GM19463 (cell line): ENCODE results near the gene ASB16.
"Not testable (repeated sequence)": the region's sequence is repeated elsewhere in the genome, so short reads cannot be mapped to it uniquely, and the experiment has no call there.

ENCODE experiments used
- ATAC-seq: cut with Tn5 transposase; IDR thresholded peaks from one replicate; pipeline ENCODE4 v1.9.1; 2021; ENCODE audit warnings: mild to moderate bottlenecking, moderate library complexity; ENCODE audit not compliant: unreplicated experiment

Gene ASB16, protein sequence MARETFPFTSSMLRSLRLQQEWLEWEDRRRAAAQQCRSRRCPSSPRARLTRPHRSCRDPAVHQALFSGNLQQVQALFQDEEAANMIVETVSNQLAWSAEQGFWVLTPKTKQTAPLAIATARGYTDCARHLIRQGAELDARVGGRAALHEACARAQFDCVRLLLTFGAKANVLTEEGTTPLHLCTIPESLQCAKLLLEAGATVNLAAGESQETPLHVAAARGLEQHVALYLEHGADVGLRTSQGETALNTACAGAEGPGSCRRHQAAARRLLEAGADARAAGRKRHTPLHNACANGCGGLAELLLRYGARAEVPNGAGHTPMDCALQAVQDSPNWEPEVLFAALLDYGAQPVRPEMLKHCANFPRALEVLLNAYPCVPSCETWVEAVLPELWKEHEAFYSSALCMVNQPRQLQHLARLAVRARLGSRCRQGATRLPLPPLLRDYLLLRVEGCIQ

DNA sequence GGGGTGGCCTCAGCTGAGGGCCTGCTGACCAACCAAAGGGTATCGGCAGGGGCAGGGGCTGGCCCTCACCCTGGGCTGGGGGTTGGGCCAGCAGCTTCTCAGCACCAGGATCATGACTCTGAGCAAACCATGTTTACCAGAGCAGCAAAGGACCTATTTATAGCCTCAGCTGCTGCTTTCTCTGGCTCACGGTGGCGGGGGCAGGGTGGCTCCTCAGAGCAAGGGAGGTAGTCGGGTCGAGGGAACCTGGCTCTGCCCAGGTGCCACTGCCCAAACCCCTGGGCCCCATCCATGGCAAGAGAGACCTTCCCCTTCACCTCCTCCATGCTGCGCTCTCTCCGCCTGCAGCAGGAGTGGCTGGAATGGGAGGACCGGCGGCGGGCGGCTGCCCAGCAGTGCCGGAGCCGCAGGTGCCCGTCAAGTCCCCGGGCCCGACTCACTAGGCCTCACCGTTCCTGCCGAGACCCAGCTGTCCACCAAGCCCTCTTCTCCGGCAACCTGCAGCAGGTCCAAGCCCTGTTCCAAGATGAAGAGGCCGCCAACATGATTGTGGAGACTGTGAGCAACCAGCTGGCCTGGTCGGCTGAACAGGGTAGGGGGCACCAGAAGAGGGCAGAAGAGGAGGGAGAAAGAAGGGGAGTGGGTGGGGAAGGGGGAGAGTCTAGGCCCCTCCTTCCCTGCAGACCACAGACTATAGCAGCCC is at the start of gene ASB16:
Gene ASB16 (plus strand): TSS at position 206 of the 703 bp plus-strand sequence. CDS start 86 bp downstream, at position 292.
- ATAC-seq: no peak

DNA sequence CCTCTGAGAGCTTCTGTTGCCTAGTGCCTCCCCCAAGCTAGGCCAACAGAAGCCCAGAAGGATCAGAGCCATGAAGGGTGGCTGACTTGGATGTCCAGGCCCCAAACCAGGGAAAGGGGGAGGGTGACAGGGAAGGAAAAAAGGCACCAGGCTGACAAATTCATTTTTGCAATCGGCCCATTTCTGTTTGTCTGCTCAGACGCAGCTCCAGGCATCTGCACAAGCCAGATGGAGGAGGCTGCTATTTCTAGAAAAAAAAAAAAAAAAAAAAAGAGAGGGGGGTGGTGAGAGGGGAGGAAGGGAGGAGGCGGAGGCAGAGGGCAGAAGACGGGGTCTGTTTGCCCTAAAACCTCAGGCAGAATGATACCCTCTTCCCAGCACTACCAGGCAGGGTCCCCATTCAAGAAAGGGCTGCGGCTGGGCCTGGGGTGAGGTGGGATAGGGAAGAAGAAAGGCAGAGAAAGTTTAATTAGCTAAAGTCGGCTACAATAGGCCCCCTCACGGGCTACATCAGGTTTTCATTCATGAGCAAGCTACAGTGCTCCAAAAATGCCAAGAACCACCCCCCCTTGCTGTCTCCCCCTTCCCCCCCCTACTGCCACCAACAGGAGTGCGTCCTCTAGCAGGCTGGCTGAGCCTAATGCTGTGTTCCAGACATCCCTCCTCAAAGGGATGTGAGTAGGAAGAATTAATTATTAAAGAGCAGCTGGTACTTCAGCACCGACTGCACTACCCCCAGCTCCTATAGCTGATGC is 49.5 kb upstream of the ASB16 start:
- ATAC-seq: no peak

DNA sequence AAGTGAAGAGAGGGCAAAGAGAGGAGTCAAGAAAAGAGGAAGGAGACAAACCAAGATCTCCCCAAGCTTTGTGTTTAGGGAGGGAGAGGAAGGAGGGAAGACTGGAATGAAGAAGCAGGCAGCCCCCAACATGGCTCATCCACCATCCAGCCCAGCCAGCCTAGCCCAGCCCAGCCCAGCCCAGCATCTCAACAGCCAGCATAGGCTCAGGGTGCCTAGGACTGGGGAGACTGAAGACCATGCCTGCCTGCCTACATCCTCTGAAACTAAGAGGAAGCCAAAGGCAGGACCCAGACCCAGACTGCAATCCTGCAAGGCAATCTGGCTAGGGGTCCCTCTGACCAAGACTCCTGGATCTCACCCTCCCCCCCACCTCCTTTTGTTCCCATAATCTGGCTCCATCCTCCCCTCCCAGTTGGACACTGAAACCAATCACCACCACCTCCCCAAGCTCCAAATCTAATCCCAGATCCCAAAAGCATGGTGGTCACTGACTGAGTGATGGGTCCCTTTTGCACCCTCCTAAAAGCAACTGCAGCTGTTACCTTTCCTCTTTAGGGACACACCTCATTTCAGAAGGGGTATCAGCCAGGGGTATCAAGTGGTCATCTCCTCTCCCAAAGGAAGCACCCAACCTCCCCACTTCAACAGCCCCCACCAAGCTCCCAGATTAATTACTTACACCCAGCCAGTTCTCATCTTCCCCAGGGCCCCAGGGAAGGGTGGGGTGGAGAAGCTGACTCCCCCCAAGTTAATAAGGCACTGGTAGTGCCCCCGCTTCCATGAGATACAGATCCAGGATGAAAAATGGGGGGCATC is 48.3 kb upstream of the ASB16 start:
- no peak for ATAC-seq

DNA sequence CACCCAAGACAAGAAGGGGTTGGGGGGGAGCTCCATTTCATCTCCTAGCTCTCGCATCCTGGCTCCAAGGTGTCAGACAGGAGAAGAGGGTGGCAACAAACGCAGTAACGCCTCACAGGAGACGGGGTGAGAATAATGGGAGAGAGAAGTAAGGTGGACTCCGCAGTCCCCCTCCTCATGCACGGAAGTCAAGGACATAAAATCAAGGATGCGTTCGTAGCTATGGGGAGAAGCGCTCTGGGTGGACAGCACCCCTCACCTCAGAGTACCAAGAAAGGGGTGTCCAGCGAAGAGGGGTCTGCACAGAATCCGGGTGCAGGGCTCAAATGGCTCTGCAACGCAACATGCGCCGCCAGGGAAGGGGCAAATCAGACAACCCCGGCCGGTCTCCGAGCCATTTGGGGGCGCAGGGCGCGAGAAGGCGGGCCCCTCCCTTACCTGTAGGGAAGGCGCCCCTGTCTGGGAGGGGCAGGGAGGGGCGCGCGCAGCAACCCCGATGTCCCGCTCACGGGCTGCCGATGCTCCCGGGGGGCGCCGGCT is 47.6 kb upstream of the ASB16 start:
- peak; percentile 12 for ATAC-seq

DNA sequence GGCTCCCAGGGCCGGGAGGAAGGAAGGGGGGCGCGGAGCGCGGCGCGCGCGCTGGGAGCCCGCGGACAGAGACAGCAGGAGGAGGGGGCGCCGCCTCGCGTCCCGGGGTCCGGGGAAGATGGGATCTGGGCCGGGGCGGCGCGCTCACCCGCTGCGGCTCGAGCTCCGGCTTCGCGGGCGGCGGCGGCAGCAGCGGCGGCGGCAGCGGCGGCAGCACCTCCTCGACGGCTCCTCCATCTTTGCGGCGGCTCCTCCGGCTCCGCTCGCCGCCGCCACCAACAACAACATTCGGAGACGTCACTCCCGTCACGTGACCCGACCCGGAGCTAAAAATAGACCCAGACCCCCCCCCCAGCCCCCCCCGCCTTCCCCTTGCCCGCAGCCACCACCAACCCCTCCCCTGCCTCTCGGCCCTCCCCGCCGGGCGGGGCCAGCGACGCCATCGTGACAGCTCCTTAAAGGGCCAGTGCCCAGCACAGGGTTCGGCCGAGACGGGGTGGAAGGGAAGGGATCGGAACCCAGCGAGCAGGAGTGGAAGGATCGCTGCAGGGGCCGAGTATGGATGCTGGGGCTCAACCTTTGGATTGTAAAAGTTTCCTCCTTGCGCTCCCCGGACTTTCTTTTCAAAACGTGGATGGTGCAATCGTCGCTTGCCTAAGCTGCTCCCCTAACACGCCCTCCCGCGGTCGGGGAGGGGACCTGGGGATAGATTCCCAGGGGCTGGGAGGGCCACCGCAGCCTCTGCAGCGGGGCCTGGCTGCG is 47.0 kb upstream of the ASB16 start, which contains the start of gene HDAC5:
Gene HDAC5 (minus strand): TSS at position 286 of the 762 bp plus-strand sequence. CDS start 6,126 bp downstream, outside the sequence.
- peak; percentile 93 for ATAC-seq

DNA sequence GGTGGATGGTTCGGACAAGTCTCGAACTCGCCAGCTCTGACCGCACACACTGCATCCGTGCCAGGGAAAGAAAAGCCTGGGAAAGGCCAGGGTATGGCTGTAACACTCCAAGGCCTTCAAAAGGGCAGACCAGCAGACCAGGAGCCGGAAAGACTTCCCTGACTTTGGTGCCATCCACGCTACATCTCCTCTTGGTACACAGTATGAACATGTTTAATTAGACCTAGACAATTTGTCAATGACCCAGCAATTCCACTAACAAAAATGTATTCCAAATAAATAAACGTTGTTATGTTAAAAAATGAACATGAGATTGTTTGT is 46.4 kb upstream of the ASB16 start:
- ATAC-seq: no peak

DNA sequence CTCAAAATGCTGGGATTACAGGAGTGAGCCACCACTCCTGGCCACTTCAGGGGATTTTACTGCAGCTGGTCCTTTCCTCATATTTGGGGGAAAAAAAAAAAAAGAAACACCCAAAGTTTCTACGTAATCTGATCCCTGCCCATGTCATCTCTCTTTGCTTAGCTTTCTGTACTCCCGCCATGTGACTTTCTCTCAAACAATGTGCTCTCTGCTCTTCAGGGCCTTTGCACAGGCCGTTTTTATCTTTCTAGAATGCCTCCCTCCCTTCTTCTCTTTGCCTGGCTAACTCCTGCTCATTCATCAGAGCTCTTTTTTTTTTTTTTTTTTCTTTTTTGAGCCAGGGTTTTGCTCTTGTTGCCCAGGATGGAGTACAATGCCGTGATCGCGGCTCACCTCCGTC is 42.1 kb upstream of the ASB16 start:
- ATAC-seq: no peak

DNA sequence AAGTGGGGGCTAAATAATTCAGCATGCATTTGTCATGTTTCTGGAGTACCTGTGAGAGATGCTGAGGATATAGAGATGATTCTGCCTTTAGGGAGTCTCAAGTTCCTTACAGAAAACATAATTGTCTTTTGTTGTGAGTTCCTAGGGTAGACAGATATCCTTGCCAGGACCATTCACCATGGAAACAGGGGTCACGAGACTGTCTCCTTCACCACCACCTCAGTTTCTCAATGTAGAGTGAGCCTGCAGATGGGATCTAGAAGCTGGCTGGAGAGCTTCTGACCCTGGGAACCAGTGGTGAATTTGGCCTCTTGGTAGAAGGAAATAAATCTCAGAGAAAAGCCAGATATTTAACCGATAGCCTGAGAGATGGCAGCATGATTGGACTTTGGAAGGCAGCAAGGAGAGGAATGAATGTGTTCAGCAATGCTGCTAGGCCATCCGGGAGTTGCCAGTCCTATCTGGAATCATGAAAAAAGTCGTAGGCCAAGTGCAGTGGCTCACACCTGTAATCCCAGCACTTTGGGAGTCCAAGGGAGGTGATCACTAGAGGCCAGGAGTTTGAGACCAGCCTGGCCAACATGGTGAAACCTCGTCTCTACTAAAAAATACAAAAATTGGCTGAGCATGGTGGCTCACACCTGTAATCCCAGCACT is 39.7 kb upstream of the ASB16 start:
- no peak for ATAC-seq

DNA sequence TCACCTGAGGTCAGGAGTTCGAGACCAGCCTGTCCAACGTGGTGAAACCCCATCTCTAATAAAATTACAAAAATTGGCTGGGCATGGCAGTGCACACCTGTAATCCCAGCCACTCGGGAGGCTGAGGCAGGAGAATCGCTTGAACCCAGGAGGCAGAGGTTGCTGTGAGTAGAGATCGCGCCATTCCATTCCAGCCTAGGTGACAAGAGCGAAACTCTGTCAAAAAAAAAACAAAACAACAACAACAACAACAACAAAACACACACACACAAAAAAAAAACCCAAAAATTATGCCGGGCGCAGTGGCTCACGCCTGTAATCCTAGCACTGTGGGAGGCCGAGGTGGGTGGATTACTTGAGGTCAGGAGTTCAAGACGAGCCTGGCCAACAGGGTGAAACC is 39.1 kb upstream of the ASB16 start:
- ATAC-seq: not testable (repeated sequence)

DNA sequence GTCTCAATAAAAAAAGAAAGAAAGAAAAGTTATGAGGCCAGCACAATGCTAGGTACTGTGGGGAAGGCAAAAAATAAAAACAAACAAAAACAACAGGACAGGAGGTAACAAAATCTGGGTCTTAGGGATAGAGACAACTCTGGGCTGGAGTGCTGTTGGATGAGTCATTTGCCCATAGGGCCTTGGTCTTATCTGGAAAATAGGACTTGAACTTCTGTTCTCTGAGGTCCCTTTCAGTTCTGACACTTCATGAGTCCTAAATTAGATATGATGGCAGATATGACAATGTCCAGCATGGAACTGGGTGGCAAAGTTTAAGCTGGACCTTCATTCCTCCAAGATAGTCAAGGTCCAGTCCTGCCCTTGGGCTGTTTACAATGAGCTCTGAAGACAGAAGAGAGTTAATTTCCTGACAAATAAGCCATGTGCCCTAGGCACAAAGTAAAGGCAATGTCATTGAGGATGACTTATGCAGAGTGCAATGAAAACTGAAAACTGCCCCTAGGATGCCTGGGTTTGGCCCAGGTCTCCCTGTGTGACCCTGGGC is 38.2 kb upstream of the ASB16 start:
- ATAC-seq: no peak

DNA sequence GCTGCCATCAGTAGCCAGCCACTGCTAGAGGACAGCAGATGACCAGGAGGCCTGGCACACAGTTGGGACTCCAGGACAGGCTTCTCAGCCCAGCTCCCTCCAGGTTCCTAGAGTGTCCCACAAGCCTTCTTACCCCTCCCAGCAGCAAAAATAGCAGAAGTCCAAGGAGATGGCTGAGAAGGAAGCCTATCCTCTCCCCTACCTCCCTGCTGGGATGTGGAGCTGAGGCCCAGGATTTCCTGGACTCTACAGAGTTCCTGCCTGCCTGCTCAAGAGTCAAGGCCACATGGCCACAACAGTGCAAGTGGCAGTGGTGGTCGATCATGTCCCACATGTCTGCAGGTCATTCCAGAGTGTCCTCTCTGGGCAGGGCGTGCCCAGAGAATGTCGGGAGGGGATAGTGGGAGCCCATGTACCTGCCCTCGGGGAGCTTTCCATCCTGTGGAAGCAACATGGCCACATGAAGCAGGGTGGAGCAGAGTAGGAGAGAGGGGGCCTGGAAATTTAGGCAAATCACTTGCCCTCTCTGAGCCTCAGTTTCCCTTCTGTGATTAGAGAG is 36.5 kb upstream of the ASB16 start:
- no peak for ATAC-seq

DNA sequence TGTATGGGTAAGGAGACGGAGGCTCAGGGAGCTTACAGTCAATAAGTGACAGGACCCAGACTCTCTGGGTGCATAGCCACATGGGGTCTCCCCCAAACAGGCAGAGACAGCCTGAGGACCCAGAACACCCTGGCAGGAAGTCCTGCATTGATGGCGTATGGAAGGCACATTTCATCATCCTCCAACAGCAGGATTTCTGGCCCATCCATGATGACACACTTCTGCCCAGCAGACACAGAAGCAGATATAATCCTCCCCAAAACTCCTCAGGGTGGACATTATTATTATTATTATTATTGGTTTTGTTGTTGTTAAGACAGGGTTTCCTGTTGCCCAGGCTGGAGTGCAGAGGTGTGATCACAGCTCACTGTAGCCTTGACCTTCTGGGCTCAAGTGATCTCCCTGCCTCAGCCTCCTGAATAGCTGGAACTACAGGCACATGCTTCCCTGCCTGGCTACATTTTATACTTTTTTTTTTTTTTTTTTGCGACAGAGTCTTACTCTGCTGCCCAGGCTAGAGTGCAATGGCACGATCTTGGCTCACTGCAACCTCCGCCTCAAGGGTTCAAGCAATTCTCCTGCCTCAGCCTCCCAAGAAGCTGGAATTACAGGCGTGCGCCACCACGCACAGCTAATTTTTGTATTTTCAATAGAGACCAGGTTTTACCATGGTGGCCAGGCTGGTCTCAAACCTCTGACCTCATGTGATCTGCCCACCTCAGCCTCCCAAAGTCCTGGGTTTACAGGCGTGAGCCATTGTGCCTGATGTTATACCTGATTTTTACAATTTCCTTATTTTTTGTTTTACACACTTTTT is 35.5 kb upstream of the ASB16 start:
- ATAC-seq: no peak

DNA sequence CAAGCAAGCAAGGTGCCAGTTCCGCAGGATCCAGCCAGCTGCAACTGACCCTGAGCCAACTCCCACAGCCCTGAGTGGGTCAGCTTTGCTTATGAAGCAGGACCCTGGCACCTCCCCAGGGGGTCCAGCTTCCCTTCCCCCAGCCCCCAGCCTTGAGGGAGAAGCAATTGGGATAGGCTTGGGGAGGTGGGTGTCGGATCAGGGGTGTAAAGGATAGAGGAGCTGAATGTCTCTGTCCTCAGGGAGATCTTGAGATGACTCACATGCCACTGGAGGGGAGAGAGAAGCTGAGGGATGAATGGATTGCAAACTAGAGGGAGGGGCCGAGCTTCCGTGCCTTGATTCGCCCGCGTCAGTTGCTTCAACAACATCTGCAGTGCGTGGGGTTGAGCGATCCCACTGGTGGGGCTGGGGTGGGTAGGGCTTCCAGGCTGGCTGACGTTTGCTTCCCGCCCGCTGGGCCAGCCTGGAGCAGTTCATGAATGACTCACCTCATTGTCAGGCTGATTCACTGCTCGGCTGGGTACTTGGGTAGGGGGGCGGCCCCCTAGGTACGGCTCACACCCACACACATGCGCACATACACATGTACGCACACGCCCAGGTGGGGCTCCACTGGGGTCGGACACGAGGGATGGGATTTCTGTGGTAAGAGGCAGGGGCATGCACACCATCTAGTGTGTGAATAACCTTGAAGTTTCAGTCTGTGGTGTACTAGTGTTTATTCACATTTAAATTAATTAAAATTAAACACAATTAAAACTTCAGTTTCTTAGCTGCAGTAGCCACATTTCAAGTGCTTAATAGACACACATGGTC is 32.4 kb upstream of the ASB16 start:
- ATAC-seq: no peak

DNA sequence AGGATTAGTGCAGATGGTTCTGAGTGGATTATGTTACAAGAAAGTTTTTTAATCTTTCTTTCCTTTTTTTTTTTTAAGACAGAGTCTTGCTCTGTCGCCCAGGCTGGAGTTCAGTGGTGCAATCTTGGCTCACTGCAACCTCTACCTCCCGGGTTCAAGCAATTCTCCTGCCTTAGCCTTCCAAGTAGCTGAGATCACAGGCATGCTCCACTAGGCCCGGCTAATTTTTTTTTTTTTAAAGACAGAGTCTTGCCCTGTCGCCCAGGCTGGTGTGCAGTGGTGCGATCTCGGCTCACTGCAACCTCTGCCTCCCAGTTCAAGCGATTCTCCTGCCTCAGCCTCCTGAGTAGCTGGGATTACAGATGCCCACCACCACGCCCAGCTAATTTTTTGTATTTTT is 26.6 kb upstream of the ASB16 start:
- not testable (repeated sequence) for ATAC-seq

DNA sequence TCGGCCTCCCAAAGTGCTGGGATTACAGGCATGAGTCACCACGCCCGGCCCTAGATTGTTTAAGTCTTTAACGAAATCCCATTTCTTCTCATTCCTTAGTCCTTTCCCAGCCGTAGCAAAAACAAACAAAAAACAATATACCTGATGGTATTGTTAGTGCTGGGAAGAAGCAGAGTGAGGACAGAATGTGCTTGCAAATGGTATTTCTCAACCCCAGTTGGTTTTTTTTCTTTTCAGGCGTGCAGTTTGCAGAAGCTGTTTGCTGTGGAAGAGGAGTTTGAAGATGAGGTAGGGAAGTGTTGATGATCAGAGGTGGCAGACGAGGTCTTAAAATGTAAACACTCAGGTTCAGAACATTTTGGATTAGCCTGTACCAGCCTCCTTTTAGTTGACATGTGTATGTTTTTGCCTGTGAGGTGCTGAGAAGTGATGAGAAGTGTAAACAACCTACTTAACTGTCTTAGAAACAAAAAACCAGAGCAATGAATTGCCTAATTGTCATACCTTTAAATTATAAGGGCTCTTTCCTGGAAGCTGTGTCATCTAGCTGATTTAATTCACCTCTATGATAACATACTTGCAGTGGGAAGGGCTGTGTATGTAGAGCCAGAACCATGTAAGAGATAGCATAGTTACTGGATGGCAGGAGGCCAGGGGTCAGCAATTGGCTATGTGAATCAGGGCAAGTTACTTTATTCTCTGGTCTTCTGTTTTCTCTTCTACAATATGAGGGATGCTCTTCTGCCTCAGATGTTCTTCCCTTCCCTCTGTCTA is 25.4 kb upstream of the ASB16 start:
- no peak for ATAC-seq
